Measurements from ENCODE around the gene AGBL2. TPM values are rescaled to one million over a fixed set of nuclear protein-coding genes. Genes with fewer than 3 reads are reported as not detected.

Gene AGBL2
- total and polyA plus RNA-seq, 9 of the 15 experiments (the other 6 are each of a cell fraction or from before 2014, with no cell fraction given), result 0.57 to 6.5 (median 1.3) TPM

DNA sequence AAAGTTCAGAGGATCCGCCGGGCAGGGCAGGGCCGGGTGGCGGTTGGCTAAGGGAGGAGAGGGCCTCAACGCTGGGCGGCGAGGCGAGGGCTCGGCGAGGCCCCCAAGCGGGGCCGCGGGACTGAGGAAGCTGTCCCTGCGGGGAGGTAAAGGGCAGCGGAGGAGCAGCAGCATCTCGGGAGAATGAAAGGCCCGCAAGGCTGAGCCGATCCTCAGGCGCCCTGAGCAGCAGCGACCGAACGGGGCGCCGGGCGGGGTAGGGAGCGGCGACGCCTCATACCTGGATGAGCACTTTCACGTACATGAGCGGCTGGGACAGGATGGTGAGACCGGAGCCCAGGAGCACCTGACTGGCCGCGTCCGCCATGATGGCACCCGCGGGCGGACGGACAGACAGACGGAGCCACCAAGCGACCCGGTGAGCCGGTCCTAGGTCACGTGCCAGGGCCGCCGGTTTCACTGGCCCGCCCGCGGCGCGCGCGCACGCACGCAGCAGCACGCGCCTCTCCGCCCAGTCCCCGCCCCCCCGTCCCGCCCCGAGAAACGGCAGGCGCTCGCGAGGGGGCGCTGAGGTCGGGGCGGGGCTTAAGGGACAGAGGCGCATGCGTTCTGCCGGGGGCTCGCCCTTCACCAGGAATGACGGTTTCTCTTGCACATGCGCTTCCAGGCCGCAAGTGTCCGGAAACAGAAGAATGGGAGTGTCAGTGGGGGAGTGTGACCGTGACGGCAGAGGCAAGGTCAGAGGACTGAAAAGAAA lies 72.9 kb downstream of the AGBL2 start, which contains the start of gene MTCH2 (continued):
- TF ChIP-seq, protein P1, sequence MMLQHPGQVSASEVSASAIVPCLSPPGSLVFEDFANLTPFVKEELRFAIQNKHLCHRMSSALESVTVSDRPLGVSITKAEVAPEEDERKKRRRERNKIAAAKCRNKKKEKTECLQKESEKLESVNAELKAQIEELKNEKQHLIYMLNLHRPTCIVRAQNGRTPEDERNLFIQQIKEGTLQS (IDR thresholded peaks at IDR 0.05), result no peak
- TF ChIP-seq, protein P1 (CRISPR knock-in tag; conservative IDR thresholded peaks at IDR 0.05), result no peak
- TF ChIP-seq MCM7 (IDR thresholded peaks at IDR 0.05) (no peak), HNRNPL (IDR thresholded peaks at IDR 0.05; ENCODE audit: low read depth, low read length) (no peak), PML (IDR thresholded peaks at IDR 0.05; ENCODE audit: low read length) (peak; percentile 17; the same call in 1 of the 2 replicates), SETDB1 (IDR thresholded peaks at IDR 0.05; ENCODE audit: low read length) (no peak), ZSCAN32 (CRISPR knock-in tag; IDR thresholded peaks at IDR 0.05) (no peak), RCOR1 (IDR thresholded peaks at IDR 0.05; ENCODE audit: borderline replicate concordance in 1 of 2, low read depth in 2 of 2, low read length in 2 of 2) (no peak; a peak in 1 of 4 replicates), LCOR (CRISPR knock-in tag; IDR thresholded peaks at IDR 0.05) (no peak)
- TF ChIP-seq, protein P2, sequence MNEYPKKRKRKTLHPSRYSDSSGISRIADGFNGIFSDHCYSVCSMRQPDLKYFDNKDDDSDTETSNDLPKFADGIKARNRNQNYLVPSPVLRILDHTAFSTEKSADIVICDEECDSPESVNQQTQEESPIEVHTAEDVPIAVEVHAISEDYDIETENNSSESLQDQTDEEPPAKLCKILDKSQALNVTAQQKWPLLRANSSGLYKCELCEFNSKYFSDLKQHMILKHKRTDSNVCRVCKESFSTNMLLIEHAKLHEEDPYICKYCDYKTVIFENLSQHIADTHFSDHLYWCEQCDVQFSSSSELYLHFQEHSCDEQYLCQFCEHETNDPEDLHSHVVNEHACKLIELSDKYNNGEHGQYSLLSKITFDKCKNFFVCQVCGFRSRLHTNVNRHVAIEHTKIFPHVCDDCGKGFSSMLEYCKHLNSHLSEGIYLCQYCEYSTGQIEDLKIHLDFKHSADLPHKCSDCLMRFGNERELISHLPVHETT (CRISPR knock-in tag; conservative IDR thresholded peaks at IDR 0.05 in 1 of 2, IDR thresholded peaks at IDR 0.05 in 1 of 2), result peak in 1 of 2 experiments; percentile 94; a peak in 2 of 4 replicates
- TF ChIP-seq, protein P3, sequence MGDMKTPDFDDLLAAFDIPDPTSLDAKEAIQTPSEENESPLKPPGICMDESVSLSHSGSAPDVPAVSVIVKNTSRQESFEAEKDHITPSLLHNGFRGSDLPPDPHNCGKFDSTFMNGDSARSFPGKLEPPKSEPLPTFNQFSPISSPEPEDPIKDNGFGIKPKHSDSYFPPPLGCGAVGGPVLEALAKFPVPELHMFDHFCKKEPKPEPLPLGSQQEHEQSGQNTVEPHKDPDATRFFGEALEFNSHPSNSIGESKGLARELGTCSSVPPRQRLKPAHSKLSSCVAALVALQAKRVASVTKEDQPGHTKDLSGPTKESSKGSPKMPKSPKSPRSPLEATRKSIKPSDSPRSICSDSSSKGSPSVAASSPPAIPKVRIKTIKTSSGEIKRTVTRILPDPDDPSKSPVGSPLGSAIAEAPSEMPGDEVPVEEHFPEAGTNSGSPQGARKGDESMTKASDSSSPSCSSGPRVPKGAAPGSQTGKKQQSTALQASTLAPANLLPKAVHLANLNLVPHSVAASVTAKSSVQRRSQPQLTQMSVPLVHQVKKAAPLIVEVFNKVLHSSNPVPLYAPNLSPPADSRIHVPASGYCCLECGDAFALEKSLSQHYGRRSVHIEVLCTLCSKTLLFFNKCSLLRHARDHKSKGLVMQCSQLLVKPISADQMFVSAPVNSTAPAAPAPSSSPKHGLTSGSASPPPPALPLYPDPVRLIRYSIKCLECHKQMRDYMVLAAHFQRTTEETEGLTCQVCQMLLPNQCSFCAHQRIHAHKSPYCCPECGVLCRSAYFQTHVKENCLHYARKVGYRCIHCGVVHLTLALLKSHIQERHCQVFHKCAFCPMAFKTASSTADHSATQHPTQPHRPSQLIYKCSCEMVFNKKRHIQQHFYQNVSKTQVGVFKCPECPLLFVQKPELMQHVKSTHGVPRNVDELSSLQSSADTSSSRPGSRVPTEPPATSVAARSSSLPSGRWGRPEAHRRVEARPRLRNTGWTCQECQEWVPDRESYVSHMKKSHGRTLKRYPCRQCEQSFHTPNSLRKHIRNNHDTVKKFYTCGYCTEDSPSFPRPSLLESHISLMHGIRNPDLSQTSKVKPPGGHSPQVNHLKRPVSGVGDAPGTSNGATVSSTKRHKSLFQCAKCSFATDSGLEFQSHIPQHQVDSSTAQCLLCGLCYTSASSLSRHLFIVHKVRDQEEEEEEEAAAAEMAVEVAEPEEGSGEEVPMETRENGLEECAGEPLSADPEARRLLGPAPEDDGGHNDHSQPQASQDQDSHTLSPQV (IDR thresholded peaks at IDR 0.05), result 0 out of 2 replicates have a peak, but pooled peaks have one; percentile 47
- TF ChIP-seq, protein P4, sequence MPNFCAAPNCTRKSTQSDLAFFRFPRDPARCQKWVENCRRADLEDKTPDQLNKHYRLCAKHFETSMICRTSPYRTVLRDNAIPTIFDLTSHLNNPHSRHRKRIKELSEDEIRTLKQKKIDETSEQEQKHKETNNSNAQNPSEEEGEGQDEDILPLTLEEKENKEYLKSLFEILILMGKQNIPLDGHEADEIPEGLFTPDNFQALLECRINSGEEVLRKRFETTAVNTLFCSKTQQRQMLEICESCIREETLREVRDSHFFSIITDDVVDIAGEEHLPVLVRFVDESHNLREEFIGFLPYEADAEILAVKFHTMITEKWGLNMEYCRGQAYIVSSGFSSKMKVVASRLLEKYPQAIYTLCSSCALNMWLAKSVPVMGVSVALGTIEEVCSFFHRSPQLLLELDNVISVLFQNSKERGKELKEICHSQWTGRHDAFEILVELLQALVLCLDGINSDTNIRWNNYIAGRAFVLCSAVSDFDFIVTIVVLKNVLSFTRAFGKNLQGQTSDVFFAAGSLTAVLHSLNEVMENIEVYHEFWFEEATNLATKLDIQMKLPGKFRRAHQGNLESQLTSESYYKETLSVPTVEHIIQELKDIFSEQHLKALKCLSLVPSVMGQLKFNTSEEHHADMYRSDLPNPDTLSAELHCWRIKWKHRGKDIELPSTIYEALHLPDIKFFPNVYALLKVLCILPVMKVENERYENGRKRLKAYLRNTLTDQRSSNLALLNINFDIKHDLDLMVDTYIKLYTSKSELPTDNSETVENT (CRISPR knock-in tag; IDR thresholded peaks at IDR 0.05), result peak; percentile 83
- TF ChIP-seq, protein P5, sequence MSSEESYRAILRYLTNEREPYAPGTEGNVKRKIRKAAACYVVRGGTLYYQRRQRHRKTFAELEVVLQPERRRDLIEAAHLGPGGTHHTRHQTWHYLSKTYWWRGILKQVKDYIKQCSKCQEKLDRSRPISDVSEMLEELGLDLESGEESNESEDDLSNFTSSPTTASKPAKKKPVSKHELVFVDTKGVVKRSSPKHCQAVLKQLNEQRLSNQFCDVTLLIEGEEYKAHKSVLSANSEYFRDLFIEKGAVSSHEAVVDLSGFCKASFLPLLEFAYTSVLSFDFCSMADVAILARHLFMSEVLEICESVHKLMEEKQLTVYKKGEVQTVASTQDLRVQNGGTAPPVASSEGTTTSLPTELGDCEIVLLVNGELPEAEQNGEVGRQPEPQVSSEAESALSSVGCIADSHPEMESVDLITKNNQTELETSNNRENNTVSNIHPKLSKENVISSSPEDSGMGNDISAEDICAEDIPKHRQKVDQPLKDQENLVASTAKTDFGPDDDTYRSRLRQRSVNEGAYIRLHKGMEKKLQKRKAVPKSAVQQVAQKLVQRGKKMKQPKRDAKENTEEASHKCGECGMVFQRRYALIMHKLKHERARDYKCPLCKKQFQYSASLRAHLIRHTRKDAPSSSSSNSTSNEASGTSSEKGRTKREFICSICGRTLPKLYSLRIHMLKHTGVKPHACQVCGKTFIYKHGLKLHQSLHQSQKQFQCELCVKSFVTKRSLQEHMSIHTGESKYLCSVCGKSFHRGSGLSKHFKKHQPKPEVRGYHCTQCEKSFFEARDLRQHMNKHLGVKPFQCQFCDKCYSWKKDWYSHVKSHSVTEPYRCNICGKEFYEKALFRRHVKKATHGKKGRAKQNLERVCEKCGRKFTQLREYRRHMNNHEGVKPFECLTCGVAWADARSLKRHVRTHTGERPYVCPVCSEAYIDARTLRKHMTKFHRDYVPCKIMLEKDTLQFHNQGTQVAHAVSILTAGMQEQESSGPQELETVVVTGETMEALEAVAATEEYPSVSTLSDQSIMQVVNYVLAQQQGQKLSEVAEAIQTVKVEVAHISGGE (CRISPR knock-in tag; IDR thresholded peaks at IDR 0.05), result no peak; a peak in 1 of 6 replicates

Measured in K562 (cell line).